NT2/D1 (cell line): ENCODE measurements around the gene KIT.

Source experiments
- SUZ12 ChIP-seq: IDR thresholded peaks from 2 replicates; pipeline ENCODE4 v1.6.1; 2011; ENCODE audit not compliant: insufficient read length, insufficient read depth; ENCODE audit errors: extremely low read depth
- YY1 ChIP-seq: IDR thresholded peaks from 2 replicates; pipeline ENCODE4 v1.6.1; 2011; ENCODE audit not compliant: insufficient read length, insufficient read depth
- ZNF274 ChIP-seq: IDR thresholded peaks from 2 replicates; pipeline ENCODE4 v1.6.1; 2011; ENCODE audit warnings: mild to moderate bottlenecking, low read depth, low read length

- no peak for TF ChIP-seq YY1
- TF ChIP-seq SUZ12 = no peak
- TF ChIP-seq ZNF274 = no peak
These were observed 21.1 kb downstream of the KIT start for GRCh38 chr4:54678826-54679225.
